Ovary (tissue), 3 donors: ENCODE data around the gene DTX4.

Experiments
- CTCF ChIP-seq, 3 donors: fragments of 450-650 bp in 2 of 3; fragments of 200-600 bp in 1 of 3; IDR thresholded peaks; one replicate each; pipeline versions ENCODE4 v1.5.1 to v1.8.0; 2016 to 2022; ENCODE audit warnings: antibody characterized with exemption in 3 of 3, mild to moderate bottlenecking in 1 of 3
- EP300 ChIP-seq: sonication (generic); formaldehyde crosslinking; IDR thresholded peaks from one replicate; pipeline ENCODE4 v1.6.1; 2017; ENCODE audit warnings: antibody characterized with exemption
- POLR2A ChIP-seq: fragments of 450-650 bp; IDR thresholded peaks from one replicate; pipeline ENCODE4 v1.6.1; 2017; ENCODE audit warnings: antibody characterized with exemption, mild to moderate bottlenecking, moderate library complexity
- donor health status: DM: no; HTN: no; CAD: no.

GRCh38 chr11:59198726-59199125, 26.8 kb downstream of the DTX4 start:
- no peak for TF ChIP-seq CTCF (IDR thresholded peaks at IDR 0.05)
- TF ChIP-seq EP300: no peak
- TF ChIP-seq POLR2A: no peak
